A549 (cell line): ENCODE data around the gene FOXO6.

Experiments used
- CEBPB ChIP-seq, 2 experiments: fragments of >200 bp in 1 of 2; sonication (Bioruptor Twin) in 1 of 2; formaldehyde crosslinking in 1 of 2; IDR thresholded peaks; 2 replicates each; pipeline ENCODE4 v1.6.1; 2012 to 2016
- EHMT2 ChIP-seq: fragments of 200-600 bp; sonication (generic); IDR thresholded peaks from 2 replicates; pipeline ENCODE4 v1.6.1; 2016; ENCODE audit warnings: antibody characterized with exemption, low read depth, mild to moderate bottlenecking, moderate library complexity
- EP300 ChIP-seq, 2 experiments: fragments of >200 bp; sonication (Bioruptor Twin); formaldehyde crosslinking; IDR thresholded peaks; 2 replicates in 1 of 2; 3 replicates in 1 of 2; pipeline ENCODE4 v1.6.1; 2016 to 2017
- HDAC2 ChIP-seq: fragments of 200-600 bp; sonication (generic); IDR thresholded peaks from 2 replicates; pipeline ENCODE4 v1.6.1; 2016
- MAX ChIP-seq: IDR thresholded peaks from 2 replicates; pipeline ENCODE4 v1.6.1; 2012
- PBX3 ChIP-seq: IDR thresholded peaks from 2 replicates; pipeline ENCODE4 v1.6.1; 2012
- PHF8 ChIP-seq: fragments of 200-600 bp; sonication (generic); IDR thresholded peaks from 2 replicates; pipeline ENCODE4 v1.6.1; 2016; ENCODE audit warnings: low read depth, mild to moderate bottlenecking, antibody characterized with exemption, moderate library complexity, borderline replicate concordance
- POLR2A ChIP-seq: IDR thresholded peaks from 2 replicates; pipeline ENCODE4 v1.6.1; 2012; ENCODE audit warnings: mild to moderate bottlenecking, low read length
- RAD21 ChIP-seq, 2 experiments: fragments of >200 bp in 1 of 2; sonication (Bioruptor Twin) in 1 of 2; formaldehyde crosslinking in 1 of 2; IDR thresholded peaks in 1 of 2; conservative IDR thresholded peaks in 1 of 2; 2 replicates in 1 of 2; 3 replicates in 1 of 2; pipeline ENCODE4 v1.6.1; 2012 to 2018; ENCODE audit warnings: inconsistent platforms in 1 of 2
- ZC3H11A ChIP-seq: fragments of 450-650 bp; IDR thresholded peaks from 2 replicates; pipeline ENCODE4 v1.6.1; 2014; ENCODE audit warnings: antibody characterized with exemption, mild to moderate bottlenecking
- ZSCAN20 ChIP-seq: fragments of 250-450 bp; sonication (Bioruptor Pico); IDR thresholded peaks from 2 replicates; pipeline ENCODE4 v1.8.0; 2022; ENCODE audit warnings: mild to moderate bottlenecking, moderate library complexity
- TF ChIP-seq, protein P1 (sequence below): fragments of >200 bp; sonication (Bioruptor Twin); formaldehyde crosslinking; IDR thresholded peaks from 3 replicates; pipeline ENCODE4 v1.5.1; 2016

DNA sequence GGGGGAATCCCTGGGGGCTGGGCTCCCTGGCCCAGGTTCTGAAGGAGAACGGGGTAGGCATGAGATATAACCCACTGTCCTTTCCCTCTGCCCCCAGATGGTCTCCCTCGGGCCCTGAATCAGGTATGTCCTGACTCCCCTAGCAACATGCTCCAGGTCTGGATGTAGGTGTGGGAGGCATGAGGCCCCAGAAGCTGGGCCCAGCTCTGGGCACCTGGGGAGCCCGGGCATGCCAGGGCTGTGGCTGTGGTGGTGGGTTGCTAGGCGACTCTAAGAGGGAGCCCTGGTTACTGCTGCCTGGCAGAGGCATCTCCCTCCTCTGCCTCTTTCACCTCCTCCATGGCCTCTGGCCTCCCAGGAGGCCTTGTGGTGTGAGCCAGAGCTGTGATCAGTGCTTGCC, 16.2 kb downstream of the FOXO6 start:
- TF ChIP-seq PHF8 = no peak
- TF ChIP-seq PBX3 = no peak
- TF ChIP-seq ZC3H11A = no peak
- no peak for TF ChIP-seq POLR2A
- no peak for TF ChIP-seq CEBPB (IDR thresholded peaks at IDR 0.05)
- no peak for TF ChIP-seq EP300 (IDR thresholded peaks at IDR 0.05)
- TF ChIP-seq, protein P1, sequence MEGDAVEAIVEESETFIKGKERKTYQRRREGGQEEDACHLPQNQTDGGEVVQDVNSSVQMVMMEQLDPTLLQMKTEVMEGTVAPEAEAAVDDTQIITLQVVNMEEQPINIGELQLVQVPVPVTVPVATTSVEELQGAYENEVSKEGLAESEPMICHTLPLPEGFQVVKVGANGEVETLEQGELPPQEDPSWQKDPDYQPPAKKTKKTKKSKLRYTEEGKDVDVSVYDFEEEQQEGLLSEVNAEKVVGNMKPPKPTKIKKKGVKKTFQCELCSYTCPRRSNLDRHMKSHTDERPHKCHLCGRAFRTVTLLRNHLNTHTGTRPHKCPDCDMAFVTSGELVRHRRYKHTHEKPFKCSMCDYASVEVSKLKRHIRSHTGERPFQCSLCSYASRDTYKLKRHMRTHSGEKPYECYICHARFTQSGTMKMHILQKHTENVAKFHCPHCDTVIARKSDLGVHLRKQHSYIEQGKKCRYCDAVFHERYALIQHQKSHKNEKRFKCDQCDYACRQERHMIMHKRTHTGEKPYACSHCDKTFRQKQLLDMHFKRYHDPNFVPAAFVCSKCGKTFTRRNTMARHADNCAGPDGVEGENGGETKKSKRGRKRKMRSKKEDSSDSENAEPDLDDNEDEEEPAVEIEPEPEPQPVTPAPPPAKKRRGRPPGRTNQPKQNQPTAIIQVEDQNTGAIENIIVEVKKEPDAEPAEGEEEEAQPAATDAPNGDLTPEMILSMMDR = no peak
- no peak for TF ChIP-seq ZSCAN20 (CRISPR knock-in tag)
- TF ChIP-seq MAX = no peak
- TF ChIP-seq RAD21 (conservative IDR thresholded peaks at IDR 0.05 in 1 of 2, IDR thresholded peaks at IDR 0.05 in 1 of 2) = no peak
- no peak for TF ChIP-seq EHMT2
- no peak for TF ChIP-seq HDAC2
